Liver (tissue), 9 donors: ENCODE measurements around the gene MRC2. TPM values are rescaled to one million over a fixed set of nuclear protein-coding genes. Genes with fewer than 3 reads are reported as not detected.

Experiments
- DNase-seq: peaks from one replicate; pipeline ENCODE4 v3.0.0-alpha.2; 2017; ENCODE audit warnings: low spot score
- H3K27ac ChIP-seq, 2 donors: one replicate each; pipeline ENCODE4 v1.7.0; 2013; ENCODE audit warnings: inconsistent platforms in 2 of 2, low read length in 2 of 2, control low read depth in 1 of 2, low read depth in 1 of 2, mild to moderate bottlenecking in 1 of 2
- H3K27me3 ChIP-seq, 4 donors: one replicate each; pipeline versions ENCODE4 v1.6.1 to v1.7.0; 2013; ENCODE audit warnings: low read length in 3 of 4, inconsistent platforms in 1 of 4, mild to moderate bottlenecking in 1 of 4, moderate library complexity in 1 of 4; ENCODE audit not compliant: control insufficient read depth in 4 of 4, insufficient read depth in 4 of 4
- H3K36me3 ChIP-seq, 4 donors: one replicate each; pipeline versions ENCODE4 v1.6.1 to v1.7.0; 2013; ENCODE audit warnings: low read length in 3 of 4, mild to moderate bottlenecking in 3 of 4, low read depth in 1 of 4, moderate library complexity in 1 of 4; ENCODE audit not compliant: control insufficient read depth in 4 of 4, insufficient read depth in 3 of 4
- H3K4me1 ChIP-seq, 4 donors: one replicate each; pipeline versions ENCODE4 v1.6.1 to v1.7.0; 2013; ENCODE audit warnings: low read length in 3 of 4, mild to moderate bottlenecking in 3 of 4, moderate library complexity in 1 of 4; ENCODE audit not compliant: control insufficient read depth in 4 of 4, insufficient read depth in 4 of 4
- H3K4me3 ChIP-seq, 3 donors: one replicate each; pipeline versions ENCODE4 v1.6.1 to v1.7.0; 2013; ENCODE audit warnings: low read length in 3 of 3, control low read depth in 1 of 3, low read depth in 1 of 3, mild to moderate bottlenecking in 1 of 3
- H3K9ac ChIP-seq, 2 donors: one replicate each; pipeline ENCODE4 v1.7.0; 2013; ENCODE audit warnings: low read length in 2 of 2, mild to moderate bottlenecking in 2 of 2, moderate library complexity in 2 of 2, control low read depth in 1 of 2, low read depth in 1 of 2
- H3K9me3 ChIP-seq, 4 donors: one replicate each; pipeline versions ENCODE4 v1.6.1 to v1.7.0; 2013; ENCODE audit warnings: low read length in 3 of 4; ENCODE audit not compliant: control insufficient read depth in 4 of 4
- EGR1 ChIP-seq, 2 donors: IDR thresholded peaks; 2 replicates each; pipeline ENCODE4 v1.6.1; 2016 to 2018; ENCODE audit warnings: antibody characterized with exemption in 2 of 2, low read depth in 2 of 2
- FOXA1 ChIP-seq: IDR thresholded peaks from 2 replicates; pipeline ENCODE4 v1.6.1; 2016; ENCODE audit warnings: antibody characterized with exemption
- FOXA2 ChIP-seq: IDR thresholded peaks from 2 replicates; pipeline ENCODE4 v1.6.1; 2016; ENCODE audit warnings: antibody characterized with exemption
- GABPA ChIP-seq, 2 donors: IDR thresholded peaks in 1 of 2; conservative IDR thresholded peaks in 1 of 2; 2 replicates each; pipeline ENCODE4 v1.6.1; 2016; ENCODE audit warnings: antibody characterized with exemption in 2 of 2, mild to moderate bottlenecking in 1 of 2, moderate library complexity in 1 of 2
- HNF4A ChIP-seq, 2 donors: conservative IDR thresholded peaks; 2 replicates each; pipeline ENCODE4 v1.6.1; 2016; ENCODE audit warnings: antibody characterized with exemption in 2 of 2, mild to moderate bottlenecking in 2 of 2
- HNF4G ChIP-seq: IDR thresholded peaks from 2 replicates; pipeline ENCODE4 v1.6.1; 2016; ENCODE audit warnings: antibody characterized with exemption
- JUND ChIP-seq, 2 donors: IDR thresholded peaks; 2 replicates each; pipeline ENCODE4 v1.6.1; 2016; ENCODE audit warnings: antibody characterized with exemption in 2 of 2
- MAX ChIP-seq: IDR thresholded peaks from 2 replicates; pipeline ENCODE4 v1.6.1; 2016; ENCODE audit warnings: antibody characterized with exemption
- RAD21 ChIP-seq, 2 donors: IDR thresholded peaks; 2 replicates each; pipeline ENCODE4 v1.6.1; 2016; ENCODE audit warnings: antibody characterized with exemption in 2 of 2, mild to moderate bottlenecking in 2 of 2
- RXRA ChIP-seq, 2 donors: IDR thresholded peaks; 2 replicates each; pipeline ENCODE4 v1.6.1; 2017 to 2018; ENCODE audit warnings: antibody characterized with exemption in 2 of 2, mild to moderate bottlenecking in 1 of 2
- SP1 ChIP-seq: IDR thresholded peaks from 2 replicates; pipeline ENCODE4 v1.6.1; 2018; ENCODE audit warnings: antibody characterized with exemption, mild to moderate bottlenecking
- TAF1 ChIP-seq: conservative IDR thresholded peaks from 2 replicates; pipeline ENCODE4 v1.6.1; 2016; ENCODE audit warnings: antibody characterized with exemption, mild to moderate bottlenecking
- YY1 ChIP-seq: IDR thresholded peaks from 2 replicates; pipeline ENCODE4 v1.6.1; 2016; ENCODE audit warnings: antibody characterized with exemption, mild to moderate bottlenecking
- ZBTB33 ChIP-seq: IDR thresholded peaks from 2 replicates; pipeline ENCODE4 v1.6.1; 2016; ENCODE audit warnings: antibody characterized with exemption
- whole genome bisulfite sequencing: extraction: QIAGEN DNeasy Blood & Tissue Kit; methylation state at CpG from one replicate; pipeline ENCODE4 v1.1.7; 2013; 5-methylcytosine and 5-hydroxymethylcytosine counted together
- polyA plus RNA-seq, 2 donors: library from polyadenylated mRNA; stranded (reverse) in 1 of 2; unstranded in 1 of 2; fragments of 200-250 nt in 1 of 2; fragments of >200 nt in 1 of 2; fragmentation: Nextera tagmentation in 1 of 2; extraction: Ambion mirVana in 1 of 2; gene quantifications; one replicate each; pipeline versions ENCODE4 v1.2.1 to v1.2.3, GENCODE V29; 2013 to 2015
- total RNA-seq, 2 donors: library from RNA; depleted of rRNA; stranded (reverse); fragments of >200 nt; gene quantifications; one replicate each; pipeline ENCODE4 v1.2.3, GENCODE V29; 2014
- TF ChIP-seq, protein P1 (sequence below): IDR thresholded peaks from 2 replicates; pipeline ENCODE4 v1.6.1; 2016; ENCODE audit warnings: antibody characterized with exemption, mild to moderate bottlenecking
- TF ChIP-seq, protein P2 (sequence below): fragments of 150-350 bp; IDR thresholded peaks from 2 replicates; pipeline ENCODE4 v1.5.1; 2017; ENCODE audit warnings: improper control_type of control experiment, low read depth, low read length; ENCODE audit not compliant: missing input control
- donor health status: healthy.
- donor health status: healthy.
- donor health status: healthy.
- donor health status: healthy.
- donor health status: healthy.

MRC2 gene
- total and polyA plus RNA-seq, 4 donors: 0.49 to 81.1 (median 2.8) TPM

DNA sequence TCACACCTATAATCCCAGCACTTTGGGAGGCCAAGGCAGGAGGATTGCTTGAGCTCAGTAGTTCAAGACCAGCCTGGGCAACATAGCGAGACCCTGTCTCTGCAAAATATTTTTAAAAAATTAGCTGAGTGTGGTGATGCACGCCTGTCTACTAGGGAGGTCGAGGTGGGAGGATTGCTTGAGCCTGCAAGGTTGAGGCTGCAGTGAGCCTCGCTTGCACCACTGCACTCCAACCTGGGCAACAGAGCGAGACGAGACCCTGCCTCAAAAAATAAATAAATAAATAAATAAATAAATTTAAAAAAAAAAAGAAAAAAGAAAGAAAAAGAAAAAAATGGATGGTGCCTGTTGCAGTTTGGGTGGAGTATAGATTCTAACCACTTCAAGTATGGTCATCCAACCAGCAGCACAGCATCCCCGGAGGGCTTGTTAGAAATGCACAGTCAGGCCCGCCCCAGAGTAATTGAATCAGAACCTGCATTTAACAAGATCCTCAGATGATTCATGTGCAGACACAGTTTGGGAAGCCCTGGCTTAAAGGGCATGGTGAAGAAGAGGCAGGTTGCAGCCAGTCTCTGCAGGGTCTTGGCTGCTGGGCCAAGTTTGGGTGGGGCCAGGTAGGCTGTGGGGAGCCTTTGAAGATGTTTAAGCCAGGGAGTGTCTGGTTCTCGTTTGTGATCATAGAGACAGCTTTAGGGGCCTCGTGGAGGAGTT is 40.8 kb downstream of the MRC2 start (continued):
- TF ChIP-seq JUND (IDR thresholded peaks at IDR 0.05) (no peak), RAD21 (IDR thresholded peaks at IDR 0.05) (no peak), EGR1 (IDR thresholded peaks at IDR 0.05; ENCODE audit: low read depth in 2 of 2) (no peak), HNF4G (no peak), SP1 (no peak), HNF4A (conservative IDR thresholded peaks at IDR 0.05) (no peak)
- TF ChIP-seq, protein P1, sequence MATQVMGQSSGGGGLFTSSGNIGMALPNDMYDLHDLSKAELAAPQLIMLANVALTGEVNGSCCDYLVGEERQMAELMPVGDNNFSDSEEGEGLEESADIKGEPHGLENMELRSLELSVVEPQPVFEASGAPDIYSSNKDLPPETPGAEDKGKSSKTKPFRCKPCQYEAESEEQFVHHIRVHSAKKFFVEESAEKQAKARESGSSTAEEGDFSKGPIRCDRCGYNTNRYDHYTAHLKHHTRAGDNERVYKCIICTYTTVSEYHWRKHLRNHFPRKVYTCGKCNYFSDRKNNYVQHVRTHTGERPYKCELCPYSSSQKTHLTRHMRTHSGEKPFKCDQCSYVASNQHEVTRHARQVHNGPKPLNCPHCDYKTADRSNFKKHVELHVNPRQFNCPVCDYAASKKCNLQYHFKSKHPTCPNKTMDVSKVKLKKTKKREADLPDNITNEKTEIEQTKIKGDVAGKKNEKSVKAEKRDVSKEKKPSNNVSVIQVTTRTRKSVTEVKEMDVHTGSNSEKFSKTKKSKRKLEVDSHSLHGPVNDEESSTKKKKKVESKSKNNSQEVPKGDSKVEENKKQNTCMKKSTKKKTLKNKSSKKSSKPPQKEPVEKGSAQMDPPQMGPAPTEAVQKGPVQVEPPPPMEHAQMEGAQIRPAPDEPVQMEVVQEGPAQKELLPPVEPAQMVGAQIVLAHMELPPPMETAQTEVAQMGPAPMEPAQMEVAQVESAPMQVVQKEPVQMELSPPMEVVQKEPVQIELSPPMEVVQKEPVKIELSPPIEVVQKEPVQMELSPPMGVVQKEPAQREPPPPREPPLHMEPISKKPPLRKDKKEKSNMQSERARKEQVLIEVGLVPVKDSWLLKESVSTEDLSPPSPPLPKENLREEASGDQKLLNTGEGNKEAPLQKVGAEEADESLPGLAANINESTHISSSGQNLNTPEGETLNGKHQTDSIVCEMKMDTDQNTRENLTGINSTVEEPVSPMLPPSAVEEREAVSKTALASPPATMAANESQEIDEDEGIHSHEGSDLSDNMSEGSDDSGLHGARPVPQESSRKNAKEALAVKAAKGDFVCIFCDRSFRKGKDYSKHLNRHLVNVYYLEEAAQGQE: no peak

DNA sequence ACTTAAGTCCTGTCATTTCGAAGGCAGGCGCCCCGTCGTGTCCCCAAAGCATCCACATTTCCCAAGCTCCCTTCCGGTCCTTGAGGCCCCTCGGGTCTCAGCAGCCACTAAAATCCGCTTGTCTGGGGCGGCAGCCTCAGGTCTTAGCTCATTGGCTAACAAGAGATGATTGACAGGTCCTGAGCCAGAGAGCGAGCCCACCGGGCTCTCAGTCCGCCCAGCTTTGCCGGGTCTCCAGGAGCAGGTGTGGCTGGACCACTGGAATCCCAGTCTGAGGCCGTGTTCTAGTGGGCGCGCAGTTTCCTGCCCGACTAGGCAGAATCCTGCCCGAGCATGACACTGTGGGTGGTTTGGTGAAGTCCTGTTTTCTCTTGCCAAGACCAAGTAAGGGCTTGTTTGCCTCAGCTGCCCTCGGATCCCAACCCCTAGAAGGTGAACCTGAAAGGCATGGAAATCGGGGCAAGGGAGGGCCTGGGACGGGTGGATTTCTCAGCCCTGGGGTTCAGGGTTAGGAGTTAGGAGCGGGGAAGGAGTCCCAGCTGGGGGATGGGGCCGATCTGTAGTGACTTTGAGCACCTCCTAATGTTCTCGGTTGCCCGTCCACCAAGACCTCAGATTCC is 42.8 kb downstream of the MRC2 start:
- no peak overlapping the region for H3K27ac ChIP-seq
- no peaks in the 10 kb centered on the region for H3K27me3 ChIP-seq
- H3K36me3 ChIP-seq: no peaks in the 10 kb centered on the region
- no peaks in the 10 kb centered on the region for H3K4me1 ChIP-seq
- no peaks in the 10 kb centered on the region for H3K9me3 ChIP-seq
- WGBS: 75% methylated on average over 24 of the region's 24 CpGs
- TF ChIP-seq FOXA1: no peak
- H3K9ac ChIP-seq: no peak overlapping the region
- no peak overlapping the region for H3K4me3 ChIP-seq
- no peak for DNase-seq

- 77% methylated on average over 14 of the region's 14 CpGs for WGBS
- no peaks in the 10 kb centered on the region for H3K36me3 ChIP-seq
- H3K27me3 ChIP-seq: no peaks in the 10 kb centered on the region
- H3K9me3 ChIP-seq: no peaks in the 10 kb centered on the region
- TF ChIP-seq RXRA (IDR thresholded peaks at IDR 0.05) (no peak), JUND (IDR thresholded peaks at IDR 0.05) (no peak), FOXA2 (no peak), SP1 (no peak), FOXA1 (no peak), TAF1 (no peak), GABPA (IDR thresholded peaks at IDR 0.05 in 1 of 2, conservative IDR thresholded peaks at IDR 0.05 in 1 of 2) (no peak), ZBTB33 (no peak), EGR1 (IDR thresholded peaks at IDR 0.05; ENCODE audit: low read depth in 2 of 2) (no peak), HNF4A (conservative IDR thresholded peaks at IDR 0.05) (no peak), MAX (no peak), RAD21 (IDR thresholded peaks at IDR 0.05) (no peak), YY1 (no peak)
- TF ChIP-seq, protein P2, sequence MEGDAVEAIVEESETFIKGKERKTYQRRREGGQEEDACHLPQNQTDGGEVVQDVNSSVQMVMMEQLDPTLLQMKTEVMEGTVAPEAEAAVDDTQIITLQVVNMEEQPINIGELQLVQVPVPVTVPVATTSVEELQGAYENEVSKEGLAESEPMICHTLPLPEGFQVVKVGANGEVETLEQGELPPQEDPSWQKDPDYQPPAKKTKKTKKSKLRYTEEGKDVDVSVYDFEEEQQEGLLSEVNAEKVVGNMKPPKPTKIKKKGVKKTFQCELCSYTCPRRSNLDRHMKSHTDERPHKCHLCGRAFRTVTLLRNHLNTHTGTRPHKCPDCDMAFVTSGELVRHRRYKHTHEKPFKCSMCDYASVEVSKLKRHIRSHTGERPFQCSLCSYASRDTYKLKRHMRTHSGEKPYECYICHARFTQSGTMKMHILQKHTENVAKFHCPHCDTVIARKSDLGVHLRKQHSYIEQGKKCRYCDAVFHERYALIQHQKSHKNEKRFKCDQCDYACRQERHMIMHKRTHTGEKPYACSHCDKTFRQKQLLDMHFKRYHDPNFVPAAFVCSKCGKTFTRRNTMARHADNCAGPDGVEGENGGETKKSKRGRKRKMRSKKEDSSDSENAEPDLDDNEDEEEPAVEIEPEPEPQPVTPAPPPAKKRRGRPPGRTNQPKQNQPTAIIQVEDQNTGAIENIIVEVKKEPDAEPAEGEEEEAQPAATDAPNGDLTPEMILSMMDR: no peak
- TF ChIP-seq, protein P1: no peak
- no peaks in the 10 kb centered on the region for H3K4me1 ChIP-seq
- H3K4me3 ChIP-seq: no peak overlapping the region
- no peak overlapping the region for H3K27ac ChIP-seq
- no peak for DNase-seq
- no peak overlapping the region for H3K9ac ChIP-seq
These were observed 44.1 kb downstream of the MRC2 start for GRCh38 chr17:62671553-62671952.
